ENCODE measurements around the gene CPXM2.

The CPXM2 gene

GRCh38 chr10:123847686-123848432 lies 43.7 kb downstream of the CPXM2 start:
- TF ChIP-seq CTCF (IDR thresholded peaks at IDR 0.05; ENCODE audit: extremely low read depth, insufficient read depth, missing control alignments): no peak
- in situ Hi-C loops (cut with MboI; ENCODE audit: low pct_unique_long_range_greater_than_20kb, low sequenced_read_pairs, unreplicated experiment): no loop called here
- no peak for DNase-seq (ENCODE audit: low spot score)

- no peak for DNase-seq (ENCODE audit: low spot score)
- in situ Hi-C loops (cut with MboI; ENCODE audit: low pct_unique_long_range_greater_than_20kb, low sequenced_read_pairs, unreplicated experiment): no loop called here
- TF ChIP-seq CTCF (IDR thresholded peaks at IDR 0.05; ENCODE audit: extremely low read depth, insufficient read depth, missing control alignments): no peak
These were observed 47.8 kb downstream of the CPXM2 start for GRCh38 chr10:123843835-123844234.

- DNase-seq (ENCODE audit: low spot score): no peak
- in situ Hi-C loops (cut with MboI; ENCODE audit: low pct_unique_long_range_greater_than_20kb, low sequenced_read_pairs, unreplicated experiment): no loop called here
- TF ChIP-seq CTCF (IDR thresholded peaks at IDR 0.05; ENCODE audit: extremely low read depth, insufficient read depth, missing control alignments): no peak
These were observed 48.8 kb downstream of the CPXM2 start for GRCh38 chr10:123842692-123843385.

GRCh38 chr10:123841560-123841959 lies 50.0 kb downstream of the CPXM2 start:
- DNase-seq (ENCODE audit: low spot score): no peak
- no peak for TF ChIP-seq CTCF (IDR thresholded peaks at IDR 0.05; ENCODE audit: extremely low read depth, insufficient read depth, missing control alignments)
- in situ Hi-C loops (cut with MboI; ENCODE audit: low pct_unique_long_range_greater_than_20kb, low sequenced_read_pairs, unreplicated experiment): no loop called here

GRCh38 chr10:123841115-123841514 lies 50.5 kb downstream of the CPXM2 start:
- no peak for TF ChIP-seq CTCF (IDR thresholded peaks at IDR 0.05; ENCODE audit: extremely low read depth, insufficient read depth, missing control alignments)
- in situ Hi-C loops (cut with MboI; ENCODE audit: low pct_unique_long_range_greater_than_20kb, low sequenced_read_pairs, unreplicated experiment): no loop called here
- DNase-seq (ENCODE audit: low spot score): no peak

GRCh38 chr10:123840714-123841113 lies 50.9 kb downstream of the CPXM2 start:
- in situ Hi-C loops (cut with MboI; ENCODE audit: low pct_unique_long_range_greater_than_20kb, low sequenced_read_pairs, unreplicated experiment): no loop called here
- no peak for TF ChIP-seq CTCF (IDR thresholded peaks at IDR 0.05; ENCODE audit: extremely low read depth, insufficient read depth, missing control alignments)
- DNase-seq (ENCODE audit: low spot score): no peak

All from GM13977 (cell line).